Sigmoid colon (tissue), 4 donors: ENCODE results near the gene OAS2.

Source experiments
- EP300 ChIP-seq, 4 donors: sonication (generic); formaldehyde crosslinking; IDR thresholded peaks; one replicate each; pipeline ENCODE4 v1.6.1; 2017; ENCODE audit warnings: antibody characterized with exemption in 4 of 4
- POLR2A ChIP-seq, 2 donors: fragments of 450-650 bp; IDR thresholded peaks; one replicate each; pipeline ENCODE4 v1.6.1; 2016; ENCODE audit warnings: antibody characterized with exemption in 2 of 2, mild to moderate bottlenecking in 2 of 2, moderate library complexity in 2 of 2
- POLR2AphosphoS5 ChIP-seq, 4 donors: sonication (generic); formaldehyde crosslinking; IDR thresholded peaks; one replicate each; pipeline ENCODE4 v1.6.1; 2017; ENCODE audit warnings: antibody characterized with exemption in 4 of 4
- TF ChIP-seq, protein P1 (sequence below), 4 experiments: fragments of 450-650 bp in 3 of 4; fragments of 200-600 bp in 1 of 4; IDR thresholded peaks; one replicate each; pipeline ENCODE4 v1.5.1; 2016 to 2019; ENCODE audit warnings: antibody characterized with exemption in 4 of 4, mild to moderate bottlenecking in 3 of 4, moderate library complexity in 2 of 4

DNA sequence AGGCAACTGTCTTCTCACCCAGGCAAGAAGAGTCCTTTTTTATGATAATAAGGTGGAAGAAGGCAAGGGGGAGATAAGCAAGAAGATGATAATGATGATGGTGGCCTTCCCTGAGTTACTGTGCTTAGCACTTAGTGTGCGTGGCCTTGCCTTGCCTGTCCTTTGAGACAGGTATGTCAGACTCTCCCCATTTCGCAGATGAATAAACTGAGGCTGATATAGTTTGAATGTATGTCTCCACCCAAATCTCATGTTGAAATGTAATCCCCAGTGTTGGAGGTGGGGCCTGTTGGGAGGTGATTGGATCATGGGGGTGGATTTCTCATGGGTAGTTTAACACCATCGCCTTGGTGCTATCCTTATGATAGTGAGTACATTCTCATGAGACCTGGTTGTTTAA is 48.6 kb upstream of the OAS2 start:
- TF ChIP-seq POLR2A (IDR thresholded peaks at IDR 0.05) = no peak
- TF ChIP-seq, protein P1, sequence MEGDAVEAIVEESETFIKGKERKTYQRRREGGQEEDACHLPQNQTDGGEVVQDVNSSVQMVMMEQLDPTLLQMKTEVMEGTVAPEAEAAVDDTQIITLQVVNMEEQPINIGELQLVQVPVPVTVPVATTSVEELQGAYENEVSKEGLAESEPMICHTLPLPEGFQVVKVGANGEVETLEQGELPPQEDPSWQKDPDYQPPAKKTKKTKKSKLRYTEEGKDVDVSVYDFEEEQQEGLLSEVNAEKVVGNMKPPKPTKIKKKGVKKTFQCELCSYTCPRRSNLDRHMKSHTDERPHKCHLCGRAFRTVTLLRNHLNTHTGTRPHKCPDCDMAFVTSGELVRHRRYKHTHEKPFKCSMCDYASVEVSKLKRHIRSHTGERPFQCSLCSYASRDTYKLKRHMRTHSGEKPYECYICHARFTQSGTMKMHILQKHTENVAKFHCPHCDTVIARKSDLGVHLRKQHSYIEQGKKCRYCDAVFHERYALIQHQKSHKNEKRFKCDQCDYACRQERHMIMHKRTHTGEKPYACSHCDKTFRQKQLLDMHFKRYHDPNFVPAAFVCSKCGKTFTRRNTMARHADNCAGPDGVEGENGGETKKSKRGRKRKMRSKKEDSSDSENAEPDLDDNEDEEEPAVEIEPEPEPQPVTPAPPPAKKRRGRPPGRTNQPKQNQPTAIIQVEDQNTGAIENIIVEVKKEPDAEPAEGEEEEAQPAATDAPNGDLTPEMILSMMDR (IDR thresholded peaks at IDR 0.05) = no peak
- TF ChIP-seq EP300 (IDR thresholded peaks at IDR 0.05) = no peak
- TF ChIP-seq POLR2AphosphoS5 (IDR thresholded peaks at IDR 0.05) = no peak
